Fibroblast of lung (primary cell): ENCODE data around the gene TMEM214. TPM values are rescaled to one million over a fixed set of nuclear protein-coding genes. Genes with fewer than 3 reads are reported as not detected.

Experiments
- DNase-seq, 2 donors: peaks; one replicate each; pipeline versions ENCODE4 v3.0.0 to v3.0.0-alpha.2; 2010; ENCODE audit warnings: low read depth in 2 of 2
- H2AFZ ChIP-seq: 2 replicates; pipeline ENCODE4 v1.5.1; 2012; ENCODE audit warnings: low read length, control low read depth, inconsistent platforms
- H3K27ac ChIP-seq: 2 replicates; pipeline ENCODE4 v1.5.1; 2011; ENCODE audit warnings: low read length, control low read depth; ENCODE audit not compliant: insufficient read depth
- H3K27me3 ChIP-seq: 2 replicates; pipeline ENCODE4 v1.5.1; 2011; ENCODE audit warnings: mild to moderate bottlenecking, low read length; ENCODE audit not compliant: control insufficient read depth, insufficient read depth
- H3K36me3 ChIP-seq: 2 replicates; pipeline ENCODE4 v1.5.1; 2011; ENCODE audit warnings: low read length; ENCODE audit not compliant: control insufficient read depth, insufficient read depth
- H3K4me1 ChIP-seq: 2 replicates; pipeline ENCODE4 v1.5.1; 2011; ENCODE audit warnings: low read length; ENCODE audit not compliant: control insufficient read depth, insufficient read depth; ENCODE audit errors: extremely low read depth
- H3K4me2 ChIP-seq: 2 replicates; pipeline ENCODE4 v1.5.1; 2011; ENCODE audit warnings: low read length, control low read depth; ENCODE audit not compliant: insufficient read depth; ENCODE audit errors: extremely low read depth
- H3K4me3 ChIP-seq, 4 experiments: fragments of 200-600 bp in 1 of 4; sonication (generic) in 1 of 4; replicated peaks in 1 of 4; 2 replicates each; pipeline ENCODE4 v1.5.1; 2011 to 2016; ENCODE audit warnings: low read length in 4 of 4, low read depth in 3 of 4, mild to moderate bottlenecking in 3 of 4, control low read depth in 2 of 4, inconsistent platforms in 1 of 4, mixed read lengths in 1 of 4; ENCODE audit not compliant: insufficient read depth in 1 of 4; ENCODE audit errors: control extremely low read depth in 1 of 4
- H3K79me2 ChIP-seq: 2 replicates; pipeline ENCODE4 v1.5.1; 2012; ENCODE audit warnings: mild to moderate bottlenecking, low read length, inconsistent platforms; ENCODE audit not compliant: control insufficient read depth, insufficient read depth
- H3K9ac ChIP-seq: 2 replicates; pipeline ENCODE4 v1.5.1; 2011; ENCODE audit warnings: mild to moderate bottlenecking, low read length, control low read depth; ENCODE audit not compliant: insufficient read depth
- H3K9me3 ChIP-seq: 2 replicates; pipeline ENCODE4 v1.5.1; 2012; ENCODE audit warnings: low read depth, low read length; ENCODE audit not compliant: control insufficient read depth, insufficient read depth
- H4K20me1 ChIP-seq: 2 replicates; pipeline ENCODE4 v1.5.1; 2011; ENCODE audit warnings: low read length; ENCODE audit not compliant: control insufficient read depth, insufficient read depth; ENCODE audit errors: extremely low read depth
- EZH2 ChIP-seq: IDR thresholded peaks from 2 replicates; pipeline ENCODE4 v1.5.1; 2012; ENCODE audit warnings: low read length, control low read depth, mild to moderate bottlenecking; ENCODE audit errors: missing control alignments
- polyA plus RNA-seq, 2 donors: library from polyadenylated mRNA; depleted of rRNA in 1 of 2; stranded (reverse) in 1 of 2; unstranded in 1 of 2; fragments of >200 nt; gene quantifications; 2 replicates each; pipeline ENCODE4 v1.2.1, GENCODE V29; 2011 to 2012; ENCODE audit warnings: missing spikeins in 1 of 2
- total RNA-seq: library from RNA; depleted of rRNA; stranded (reverse); fragments of >200 nt; gene quantifications from 2 replicates; pipeline ENCODE4 v1.2.1, GENCODE V29; 2014
- TF ChIP-seq, protein P1 (sequence below), 2 donors: IDR thresholded peaks in 1 of 2; conservative IDR thresholded peaks in 1 of 2; 1 replicate in 1 of 2; 2 replicates in 1 of 2; pipeline ENCODE4 v1.5.1; 2011 to 2012; ENCODE audit warnings: low read length in 2 of 2, control low read depth in 1 of 2, inconsistent platforms in 1 of 2, low read depth in 1 of 2, mild to moderate bottlenecking in 1 of 2

TMEM214 gene
- total and polyA plus RNA-seq, 2 donors (not counting 1 experiment from before 2014, with no cell fraction given) = 22.6 to 127 TPM

DNA sequence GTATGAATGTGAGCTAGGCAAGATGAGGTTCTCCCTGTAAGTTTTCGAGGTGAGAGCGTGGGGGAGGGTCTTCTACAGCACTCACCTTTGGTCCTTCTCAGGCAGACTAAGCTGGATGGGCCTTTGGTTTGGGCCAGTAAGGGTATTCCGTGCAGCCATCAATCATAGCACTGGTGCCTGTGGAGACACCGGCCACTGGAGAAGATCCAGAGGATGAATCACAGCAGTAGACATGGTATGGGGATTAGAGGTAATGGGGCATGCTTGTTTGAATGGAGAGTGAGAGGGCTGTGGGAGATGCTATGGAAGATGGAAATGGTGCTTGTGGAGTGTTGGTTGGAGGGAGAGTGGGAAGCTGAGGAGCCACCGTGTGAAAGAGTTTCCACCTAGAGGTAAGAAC is 46.2 kb upstream of the TMEM214 start:
- TF ChIP-seq, protein P1, sequence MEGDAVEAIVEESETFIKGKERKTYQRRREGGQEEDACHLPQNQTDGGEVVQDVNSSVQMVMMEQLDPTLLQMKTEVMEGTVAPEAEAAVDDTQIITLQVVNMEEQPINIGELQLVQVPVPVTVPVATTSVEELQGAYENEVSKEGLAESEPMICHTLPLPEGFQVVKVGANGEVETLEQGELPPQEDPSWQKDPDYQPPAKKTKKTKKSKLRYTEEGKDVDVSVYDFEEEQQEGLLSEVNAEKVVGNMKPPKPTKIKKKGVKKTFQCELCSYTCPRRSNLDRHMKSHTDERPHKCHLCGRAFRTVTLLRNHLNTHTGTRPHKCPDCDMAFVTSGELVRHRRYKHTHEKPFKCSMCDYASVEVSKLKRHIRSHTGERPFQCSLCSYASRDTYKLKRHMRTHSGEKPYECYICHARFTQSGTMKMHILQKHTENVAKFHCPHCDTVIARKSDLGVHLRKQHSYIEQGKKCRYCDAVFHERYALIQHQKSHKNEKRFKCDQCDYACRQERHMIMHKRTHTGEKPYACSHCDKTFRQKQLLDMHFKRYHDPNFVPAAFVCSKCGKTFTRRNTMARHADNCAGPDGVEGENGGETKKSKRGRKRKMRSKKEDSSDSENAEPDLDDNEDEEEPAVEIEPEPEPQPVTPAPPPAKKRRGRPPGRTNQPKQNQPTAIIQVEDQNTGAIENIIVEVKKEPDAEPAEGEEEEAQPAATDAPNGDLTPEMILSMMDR (conservative IDR thresholded peaks at IDR 0.05 in 1 of 2, IDR thresholded peaks at IDR 0.05 in 1 of 2; ENCODE audit: low read depth in 1 of 2, low read length in 2 of 2) = no peak
- no peak for TF ChIP-seq EZH2
- no peaks in the 10 kb centered on the region for H3K36me3 ChIP-seq
- DNase-seq = peak in 1 of 2 donors; percentile 69
- H3K4me3 ChIP-seq = no peak overlapping the region
- no peaks in the 10 kb centered on the region for H3K9me3 ChIP-seq
- no peaks in the 10 kb centered on the region for H3K79me2 ChIP-seq
- H3K9ac ChIP-seq = no peak overlapping the region
- H3K4me1 ChIP-seq = no peaks in the 10 kb centered on the region
- peaks cover 2% of the 10 kb centered on the region for H4K20me1 ChIP-seq
- H3K4me2 ChIP-seq = no peak overlapping the region
- no peaks in the 10 kb centered on the region for H3K27me3 ChIP-seq
- H2AFZ ChIP-seq = no peak overlapping the region
- H3K27ac ChIP-seq = no peak overlapping the region

DNA sequence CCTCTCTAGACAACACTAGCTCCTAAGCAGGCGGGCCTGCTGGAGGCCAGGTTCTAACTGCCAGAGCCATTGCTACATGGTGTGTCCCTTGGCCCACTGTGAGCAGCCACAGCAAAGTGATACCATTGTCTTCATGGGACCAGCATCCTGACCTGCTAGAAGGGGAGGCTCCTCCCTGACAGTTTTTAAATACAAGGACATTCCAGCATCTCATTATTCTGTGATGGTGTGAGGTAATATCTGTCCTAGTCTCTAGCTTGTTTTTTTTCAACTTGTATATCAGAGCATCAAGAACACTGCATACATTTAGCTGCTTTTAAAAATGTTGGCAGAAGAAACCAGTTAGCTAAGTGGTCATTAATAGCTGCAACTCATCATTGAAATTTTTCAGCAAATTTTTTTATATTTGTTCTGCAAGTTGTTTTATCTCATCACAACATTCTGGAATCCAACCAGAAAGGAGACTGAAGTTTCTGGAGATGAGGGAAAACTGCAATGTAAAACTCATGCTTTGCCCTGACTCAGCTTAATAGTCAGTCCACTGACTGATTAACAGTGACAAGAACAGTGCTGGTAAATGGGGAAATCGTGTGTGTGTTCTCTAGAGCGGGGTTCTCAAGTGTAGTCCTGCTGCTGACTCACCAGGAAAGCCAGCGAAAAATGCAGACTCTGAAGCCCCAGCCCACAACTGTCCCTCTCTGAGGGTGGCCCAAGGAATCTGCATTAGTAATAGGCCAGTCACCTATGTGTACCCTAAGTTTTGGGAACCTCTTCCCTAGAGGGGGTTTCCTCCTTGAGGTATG is 44.5 kb upstream of the TMEM214 start:
- H3K4me3 ChIP-seq = no peak overlapping the region
- H3K9me3 ChIP-seq = no peaks in the 10 kb centered on the region
- TF ChIP-seq, protein P1 (conservative IDR thresholded peaks at IDR 0.05 in 1 of 2, IDR thresholded peaks at IDR 0.05 in 1 of 2; ENCODE audit: low read depth in 1 of 2, low read length in 2 of 2) = no peak
- TF ChIP-seq EZH2 = no peak
- no peaks in the 10 kb centered on the region for H3K27me3 ChIP-seq
- no peaks in the 10 kb centered on the region for H3K36me3 ChIP-seq
- H3K4me2 ChIP-seq = no peak overlapping the region
- no peaks in the 10 kb centered on the region for H3K4me1 ChIP-seq
- DNase-seq = peak; percentile 66 to 94
- no peaks in the 10 kb centered on the region for H3K79me2 ChIP-seq
- H3K9ac ChIP-seq = no peak overlapping the region
- H2AFZ ChIP-seq = no peak overlapping the region
- H4K20me1 ChIP-seq = peaks cover 2% of the 10 kb centered on the region
- H3K27ac ChIP-seq = no peak overlapping the region

DNA sequence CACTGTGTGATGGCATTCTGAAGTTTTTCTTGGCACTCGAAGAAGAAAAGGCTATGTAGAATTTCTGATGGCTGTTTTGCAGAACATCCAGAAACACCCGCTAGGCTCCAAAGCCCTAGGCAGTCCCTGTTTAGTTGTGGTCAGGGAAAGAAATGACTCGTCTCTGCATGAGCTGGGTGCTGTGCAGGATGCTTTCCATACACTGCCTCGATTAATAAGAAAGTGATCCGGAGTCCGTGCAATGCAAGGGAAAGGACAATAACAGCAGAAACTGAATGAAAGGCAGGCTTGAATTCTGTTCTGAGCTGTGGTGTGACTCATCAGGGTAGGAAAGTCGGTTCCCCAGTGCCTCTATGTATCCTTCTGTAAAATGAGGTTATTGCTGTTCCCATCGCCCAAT is 43.6 kb upstream of the TMEM214 start:
- TF ChIP-seq, protein P1 (conservative IDR thresholded peaks at IDR 0.05 in 1 of 2, IDR thresholded peaks at IDR 0.05 in 1 of 2; ENCODE audit: low read depth in 1 of 2, low read length in 2 of 2) = no peak
- no peak for TF ChIP-seq EZH2
- H4K20me1 ChIP-seq = peaks cover 2% of the 10 kb centered on the region
- peak; percentile 22 to 68 for DNase-seq
- no peak overlapping the region for H3K9ac ChIP-seq
- no peak overlapping the region for H3K4me2 ChIP-seq
- H2AFZ ChIP-seq = no peak overlapping the region
- H3K36me3 ChIP-seq = no peaks in the 10 kb centered on the region
- H3K9me3 ChIP-seq = no peaks in the 10 kb centered on the region
- H3K79me2 ChIP-seq = no peaks in the 10 kb centered on the region
- no peak overlapping the region for H3K27ac ChIP-seq
- no peaks in the 10 kb centered on the region for H3K27me3 ChIP-seq
- no peaks in the 10 kb centered on the region for H3K4me1 ChIP-seq
- H3K4me3 ChIP-seq = no peak overlapping the region
